Stimulated activated CD8-positive, alpha-beta memory T cell treated with anti-CD3 and anti-CD28 coated beads, Interleukin-4, amount 100 ng/mL, for 4 hours (primary cell): ENCODE measurements around the gene PHACTR2.

Experiments
- DNase-seq, 2 donors: peaks; one replicate each; pipeline ENCODE4 v3.0.0-alpha.2; 2020; ENCODE audit warnings: low read depth in 2 of 2, low spot score in 1 of 2

Gene PHACTR2

GRCh38 chr6:143739341-143739851 lies 61.6 kb downstream of the PHACTR2 start:
- DNase-seq = no peak

GRCh38 chr6:143740213-143740612 lies 62.4 kb downstream of the PHACTR2 start:
- no peak for DNase-seq

DNA sequence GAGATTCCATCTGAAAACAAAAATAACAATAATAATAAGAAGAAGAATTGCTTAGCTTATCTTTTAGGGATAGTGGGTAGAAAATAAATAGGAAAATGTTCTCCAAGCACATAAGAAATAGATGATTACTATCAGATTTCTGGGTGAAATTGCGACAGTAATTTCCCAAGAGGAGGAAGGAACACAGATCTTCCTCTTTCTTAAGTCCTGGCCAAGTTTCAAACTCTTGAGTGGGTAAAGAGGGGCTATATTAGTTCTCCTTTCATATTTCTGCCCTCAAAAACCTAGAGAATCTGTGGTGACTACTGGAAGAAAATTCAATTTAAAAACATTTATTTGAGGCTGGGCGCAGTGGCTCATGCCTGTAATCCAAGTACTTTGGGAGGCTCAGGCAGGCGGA lies 63.7 kb downstream of the PHACTR2 start:
- DNase-seq = no peak

DNA sequence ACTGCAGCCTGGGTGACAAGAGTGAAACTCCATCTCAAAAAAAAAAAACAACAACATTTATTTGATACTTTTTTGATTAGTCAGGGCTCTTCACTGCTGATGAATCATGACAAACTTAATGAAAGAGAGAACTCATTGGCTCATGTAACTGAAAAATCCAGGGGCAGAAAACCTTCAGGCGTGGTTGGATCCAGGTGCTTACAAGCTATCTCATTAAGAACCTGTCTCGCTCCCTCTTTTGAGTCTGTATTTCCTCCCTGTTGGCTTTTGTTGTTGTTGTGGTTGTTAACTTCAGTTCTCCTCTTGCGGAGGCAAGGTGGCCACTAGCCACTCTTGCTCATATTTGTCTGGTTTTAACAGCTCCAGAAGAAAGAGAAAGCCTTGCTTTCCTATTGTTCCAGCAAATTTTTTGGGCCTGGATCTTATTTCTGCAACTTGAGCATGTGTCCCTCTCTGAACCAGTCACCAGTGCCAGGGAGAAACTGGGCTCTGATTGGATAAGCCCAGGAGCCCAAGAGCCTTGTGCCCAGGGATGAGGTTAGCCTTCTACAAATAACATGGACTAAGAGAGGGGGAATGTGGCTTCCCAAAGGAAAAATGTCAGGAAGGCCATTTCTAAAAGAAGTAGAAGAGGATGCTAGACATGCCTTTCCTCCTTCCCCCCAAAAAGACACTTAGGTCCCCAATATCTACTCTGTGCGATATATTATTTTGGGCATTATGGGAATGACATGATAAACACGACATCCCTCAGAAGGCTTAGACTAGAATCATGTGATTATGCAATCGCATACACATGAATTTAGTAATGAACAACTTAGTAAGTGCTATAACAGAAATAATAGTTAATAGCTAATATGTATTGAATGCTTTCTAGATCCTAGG lies 64.5 kb downstream of the PHACTR2 start:
- DNase-seq = no peak

- no peak for DNase-seq
These were observed 65.1 kb downstream of the PHACTR2 start for GRCh38 chr6:143742955-143743255.

DNA sequence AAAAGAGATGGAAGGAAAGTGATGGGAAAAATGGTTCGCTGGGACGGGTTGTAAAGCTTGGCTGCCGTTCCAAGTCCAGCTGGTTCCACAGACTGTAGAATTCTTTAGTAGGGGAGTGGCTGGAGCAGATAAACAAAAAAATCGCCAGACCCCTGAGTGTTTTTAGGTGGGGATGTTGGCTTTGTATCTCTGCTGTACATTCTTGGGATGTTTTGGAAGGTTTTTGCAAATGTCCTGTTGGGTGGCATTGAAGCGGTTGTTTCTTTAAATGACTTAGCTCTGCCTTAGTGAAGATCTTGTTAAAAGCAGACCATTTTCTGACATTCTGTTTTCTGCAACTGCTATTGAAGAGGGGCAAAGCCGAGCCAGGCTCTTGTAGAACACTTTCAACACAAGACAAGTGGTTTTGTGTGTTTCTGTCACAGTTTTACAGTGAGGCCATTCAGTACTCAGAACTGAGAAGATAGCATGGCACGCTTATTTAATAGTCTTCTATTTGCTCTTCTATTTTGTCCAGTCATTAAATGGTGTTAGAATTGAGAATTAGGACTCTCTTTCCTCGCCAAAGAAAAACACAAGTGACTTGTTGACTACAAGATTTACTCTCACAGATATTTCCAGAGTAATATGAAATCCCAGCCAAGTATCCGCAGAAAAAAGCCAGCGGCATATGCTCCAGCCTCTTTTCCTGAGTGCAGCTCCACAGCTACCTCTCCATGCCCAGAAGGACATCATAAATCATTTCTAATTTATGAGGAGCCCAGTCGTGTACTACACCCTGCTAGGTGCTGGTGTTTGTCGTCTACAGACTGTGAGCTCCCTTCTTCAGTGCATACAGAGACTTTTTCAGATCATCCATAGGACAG lies 65.8 kb downstream of the PHACTR2 start:
- DNase-seq = no peak

DNA sequence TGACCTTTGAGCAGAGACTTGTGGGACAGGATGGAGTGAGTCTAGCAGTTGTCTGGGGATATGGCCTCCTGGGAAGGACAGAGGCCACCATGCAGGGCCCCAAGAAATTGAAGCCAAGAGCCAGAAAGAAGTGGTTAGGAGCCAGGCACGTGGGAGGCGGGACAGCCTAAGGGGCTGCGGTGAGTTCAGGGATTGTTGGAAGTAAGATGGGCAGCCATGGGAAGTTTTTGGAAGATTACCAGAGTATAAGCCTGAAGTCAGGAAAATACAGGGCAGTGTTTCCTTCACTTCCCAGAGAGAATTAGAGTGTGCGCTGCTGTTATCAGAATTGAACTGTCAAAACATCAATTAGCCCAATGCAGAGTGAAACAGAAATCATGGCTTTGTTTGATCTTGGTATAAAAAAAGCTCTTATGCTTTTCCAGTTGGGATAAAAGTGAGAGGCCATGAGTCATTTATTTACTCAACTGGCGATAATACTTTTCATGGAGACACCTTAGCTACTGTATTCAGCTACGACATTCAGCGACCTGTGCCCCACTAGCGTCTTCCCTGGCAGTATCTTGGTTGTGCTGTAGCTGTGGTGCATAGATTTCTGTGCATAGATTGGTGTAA lies 66.9 kb downstream of the PHACTR2 start:
- no peak for DNase-seq

DNA sequence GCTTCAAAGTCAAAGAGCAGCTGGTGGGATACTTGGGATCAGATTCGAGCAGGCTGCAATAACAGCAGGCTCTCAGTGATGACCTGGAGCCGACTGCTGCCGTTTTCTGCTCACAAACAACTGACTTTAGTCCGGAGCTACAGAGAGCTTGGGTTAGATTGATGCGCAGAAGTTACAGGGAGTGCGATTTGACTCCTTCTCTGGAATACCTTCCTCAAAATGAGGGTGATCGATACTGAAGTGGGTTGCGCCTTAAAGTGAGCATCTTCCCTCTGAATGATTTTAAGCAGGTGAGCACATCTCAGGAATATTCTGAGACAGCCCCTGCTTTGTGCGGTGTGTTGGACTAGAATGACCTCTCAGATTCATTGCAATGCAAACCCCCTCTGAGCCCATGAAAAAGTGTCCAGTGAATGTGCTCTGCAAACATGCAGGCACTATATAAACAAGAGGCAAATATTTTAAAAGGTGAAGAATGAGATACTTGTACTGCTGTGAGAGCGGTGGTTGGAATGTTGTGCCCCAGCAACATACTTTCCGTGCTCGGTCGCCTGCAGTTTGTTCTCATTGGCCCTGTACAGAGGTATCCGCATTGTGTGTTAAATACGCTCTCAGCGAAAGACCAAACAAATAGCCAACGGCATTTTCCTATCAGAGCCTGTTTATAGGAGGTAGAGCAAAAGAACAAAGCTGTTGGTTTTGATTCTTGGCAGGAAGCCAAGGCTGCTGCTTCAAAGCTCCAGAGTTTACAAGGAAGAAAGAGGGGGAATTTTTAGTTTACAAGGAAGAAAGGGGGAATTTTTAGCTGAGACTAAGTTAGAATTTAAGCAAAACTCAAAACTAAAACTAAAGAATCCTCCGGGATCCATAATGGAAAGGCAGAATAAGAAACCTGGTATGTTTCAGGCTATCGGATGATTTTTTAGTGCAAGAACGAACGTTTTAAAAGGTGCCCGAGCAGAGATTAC lies 67.7 kb downstream of the PHACTR2 start:
- no peak for DNase-seq

GRCh38 chr6:143746202-143747119 lies 68.7 kb downstream of the PHACTR2 start:
- no peak for DNase-seq

DNA sequence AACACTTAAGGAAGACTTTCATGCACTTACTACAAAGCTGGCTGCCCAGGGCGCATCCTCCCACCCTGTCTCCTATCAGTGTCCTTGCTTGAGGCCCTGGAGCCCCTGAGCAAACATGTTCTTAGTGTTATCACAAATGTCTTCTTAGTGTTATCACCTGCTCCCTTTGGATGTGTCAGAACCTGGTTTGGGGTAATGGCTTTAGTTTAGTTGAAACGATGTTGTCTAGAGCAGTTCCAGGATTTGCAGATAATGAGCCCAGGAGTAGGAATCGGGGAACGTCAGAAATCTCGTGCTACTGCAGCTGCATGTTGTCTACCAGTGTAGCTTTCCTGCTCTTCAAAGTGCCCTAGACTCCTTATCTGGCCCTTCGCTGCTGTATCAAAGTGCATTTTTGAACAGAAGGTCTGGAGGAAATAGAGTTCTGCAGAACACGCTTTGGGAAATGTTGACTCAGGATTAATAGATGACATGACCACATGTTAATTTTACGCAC lies 69.6 kb downstream of the PHACTR2 start:
- no peak for DNase-seq

GRCh38 chr6:143749891-143750290 lies 72.1 kb downstream of the PHACTR2 start:
- no peak for DNase-seq

DNA sequence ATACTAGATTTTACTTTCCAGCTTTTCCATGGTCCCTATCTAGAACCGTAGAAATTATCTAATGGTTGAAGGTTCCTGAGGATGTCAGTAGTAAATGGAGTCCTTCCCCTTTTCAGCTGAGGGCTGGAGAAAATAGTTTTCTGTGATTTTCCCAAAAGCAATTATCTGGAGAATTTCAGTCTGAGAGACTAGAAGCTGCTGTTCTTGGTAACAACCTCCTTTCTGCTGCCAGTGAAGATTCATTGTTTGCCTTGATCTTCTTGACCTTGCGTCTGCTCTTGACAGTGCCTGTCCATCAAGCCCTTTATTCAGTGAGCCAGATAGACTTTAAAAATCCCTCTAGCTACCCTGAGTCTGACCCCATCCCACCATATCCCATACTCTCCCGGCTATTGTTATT lies 73.1 kb downstream of the PHACTR2 start:
- DNase-seq = no peak

- DNase-seq = no peak
These were observed 74.7 kb downstream of the PHACTR2 start for GRCh38 chr6:143752459-143752858.

DNA sequence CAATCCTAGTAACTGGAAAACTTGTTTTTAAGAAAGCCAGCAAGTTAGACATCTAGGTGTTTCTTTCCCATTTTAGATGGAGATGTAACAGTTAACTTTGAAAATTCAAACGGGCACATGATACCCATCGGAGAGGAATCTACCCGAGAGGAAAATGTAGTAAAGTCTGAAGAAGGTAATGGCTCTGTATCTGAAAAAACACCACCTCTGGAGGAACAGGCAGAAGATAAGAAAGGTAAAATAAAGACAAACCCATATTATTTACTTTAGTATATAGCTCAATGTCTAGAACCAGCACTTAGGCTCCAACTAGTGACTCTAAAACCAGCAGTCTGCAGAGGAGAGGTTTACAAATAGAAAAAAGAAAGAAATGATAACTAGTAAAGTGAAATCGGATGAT lies 75.9 kb downstream of the PHACTR2 start:
- DNase-seq = no peak

- no peak for DNase-seq
These were observed 76.4 kb downstream of the PHACTR2 start for GRCh38 chr6:143754204-143754603.

DNA sequence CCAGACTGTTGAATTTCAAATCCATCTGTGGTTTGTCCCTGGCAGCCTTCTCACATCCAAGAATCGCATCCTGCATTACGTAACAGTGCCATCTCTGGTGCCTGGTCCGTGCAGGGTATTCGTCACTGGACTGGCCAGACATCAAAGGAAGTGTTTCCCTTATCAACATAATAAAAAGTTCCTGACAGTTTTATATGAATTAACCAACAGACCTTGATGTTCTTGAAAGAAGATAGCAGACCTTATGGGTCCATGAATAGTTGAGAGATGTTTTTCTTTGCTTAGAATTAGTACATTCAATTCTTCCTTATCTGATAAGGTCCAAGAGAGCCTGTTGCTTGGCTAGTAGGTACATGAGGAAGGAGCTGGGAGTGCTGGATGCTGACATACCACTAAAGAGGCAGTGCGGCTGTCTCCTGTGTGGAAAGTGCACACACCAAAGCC lies 77.6 kb downstream of the PHACTR2 start:
- no peak for DNase-seq

- no peak for DNase-seq
These were observed 79.6 kb downstream of the PHACTR2 start for GRCh38 chr6:143757346-143757832.

GRCh38 chr6:143758551-143758950 lies 80.8 kb downstream of the PHACTR2 start:
- no peak for DNase-seq

DNA sequence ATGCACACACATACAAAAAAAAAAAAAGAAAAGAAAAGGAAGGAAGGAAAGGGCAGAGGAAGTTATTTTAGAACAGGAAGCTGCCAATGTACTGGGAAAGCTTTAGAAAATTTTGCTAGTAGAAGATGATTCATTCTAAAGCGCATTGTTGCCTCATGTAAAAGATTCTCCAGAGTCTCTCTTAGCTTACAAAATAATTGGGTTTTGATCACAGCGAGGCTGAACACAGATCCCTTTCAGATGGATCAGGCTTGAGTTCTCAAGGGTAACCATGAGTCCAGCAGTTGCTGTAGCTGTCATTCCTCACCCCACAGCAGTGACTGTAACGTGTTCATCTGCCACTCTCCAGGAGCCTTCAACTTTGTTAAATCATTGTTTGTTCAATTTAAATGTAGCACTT lies 81.9 kb downstream of the PHACTR2 start:
- no peak for DNase-seq
